Activated naive CD4-positive, alpha-beta T cell treated with anti-CD3 and anti-CD28 coated beads, Interleukin-2, amount 10 ng/mL, durations not matched to agents 7 days and 5 days (primary cell): Measurements from ENCODE around the gene UBR1.
A peak's percentile ranks its signal among the peaks of the same experiment; 100 is the strongest.
"Not testable (repeated sequence)": the region's sequence is repeated elsewhere in the genome, so short reads cannot be mapped to it uniquely, and the experiment has no call there.

Experiments used
- CTCF ChIA-PET: fragments of 350-600 bp; sonication (Branson Sonifier 250); formaldehyde crosslinking; loops from one replicate; lab custom pipeline; 2021; ENCODE audit warnings: antibody characterized with exemption; lab: Charles Lee
- DNase-seq: peaks from one replicate; pipeline ENCODE4 v3.0.0-alpha.2; 2020
- H3K27ac Mint-ChIP-seq: one replicate; pipeline ENCODE4 v1.8.0; 2021; ENCODE audit warnings: mild to moderate bottlenecking, moderate library complexity, mixed read lengths
- H3K27me3 Mint-ChIP-seq: one replicate; pipeline ENCODE4 v1.8.0; 2021; ENCODE audit warnings: mild to moderate bottlenecking, mixed read lengths
- H3K36me3 Mint-ChIP-seq: one replicate; pipeline ENCODE4 v1.8.0; 2021; ENCODE audit warnings: mixed read lengths
- H3K4me1 Mint-ChIP-seq: one replicate; pipeline ENCODE4 v1.8.0; 2021; ENCODE audit warnings: mixed read lengths
- H3K4me3 Mint-ChIP-seq: one replicate; pipeline ENCODE4 v1.8.0; 2021; ENCODE audit warnings: mild to moderate bottlenecking, moderate library complexity, mixed read lengths
- H3K9me3 Mint-ChIP-seq: one replicate; pipeline ENCODE4 v1.8.0; 2021; ENCODE audit warnings: mixed read lengths

Gene UBR1

DNA sequence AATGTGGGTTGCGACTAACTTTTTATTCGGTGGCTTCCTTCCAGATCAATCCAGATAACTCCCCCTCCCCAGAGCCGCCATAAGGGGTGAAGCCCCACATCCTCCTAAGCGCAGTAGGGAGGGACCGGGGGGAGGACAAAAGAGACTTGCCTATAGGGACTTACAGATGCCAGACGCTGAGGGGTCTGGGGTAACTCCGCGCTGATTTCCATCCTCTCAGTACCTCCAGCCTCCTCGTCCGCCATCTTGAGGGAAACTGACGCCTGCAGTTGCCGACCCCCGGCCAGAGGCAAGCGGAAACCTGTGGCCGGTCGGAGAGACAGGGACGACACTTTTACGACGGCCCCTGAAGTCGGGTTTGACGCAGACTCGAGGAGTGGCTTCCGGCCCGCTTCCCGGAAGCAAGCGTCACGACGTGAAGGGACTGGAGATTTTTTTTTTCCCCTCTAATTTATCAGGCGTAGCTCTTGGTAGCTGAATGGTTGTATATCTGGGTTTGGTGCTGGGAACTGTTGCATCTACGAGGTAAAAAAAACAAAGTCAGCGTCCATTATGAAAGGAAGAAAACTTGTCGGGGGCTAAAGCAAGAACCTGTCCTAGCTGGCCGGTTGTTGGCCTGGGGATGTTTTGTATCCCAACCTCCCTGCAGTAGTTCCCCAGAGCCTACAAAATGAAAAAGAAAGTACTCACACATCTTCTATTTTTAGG lies at the start of gene UBR1:
TSS of gene UBR1 (minus strand) at position 261 of the 708 bp plus-strand sequence. CDS start at position 245, 16 bp downstream.
- CTCF ChIA-PET = interaction anchor here (0.9 to 1.0 kb wide), 2 partner anchors 78 to 82 kb away, joined by 3 read pairs; no protein-coding TSS in a partner anchor
- peaks cover 38% of the 10 kb centered on the region for H3K36me3 Mint-ChIP-seq
- H3K4me1 Mint-ChIP-seq = peaks cover 47% of the 10 kb centered on the region
- peak within 1 kb of the TSS; percentile 84 for H3K4me3 Mint-ChIP-seq
- H3K27me3 Mint-ChIP-seq = peaks cover 4% of the 10 kb centered on the region
- H3K27ac Mint-ChIP-seq = peak within 1 kb of the TSS; percentile 97
- DNase-seq = peak; percentile 93
- H3K9me3 Mint-ChIP-seq = no peaks in the 10 kb centered on the region

DNA sequence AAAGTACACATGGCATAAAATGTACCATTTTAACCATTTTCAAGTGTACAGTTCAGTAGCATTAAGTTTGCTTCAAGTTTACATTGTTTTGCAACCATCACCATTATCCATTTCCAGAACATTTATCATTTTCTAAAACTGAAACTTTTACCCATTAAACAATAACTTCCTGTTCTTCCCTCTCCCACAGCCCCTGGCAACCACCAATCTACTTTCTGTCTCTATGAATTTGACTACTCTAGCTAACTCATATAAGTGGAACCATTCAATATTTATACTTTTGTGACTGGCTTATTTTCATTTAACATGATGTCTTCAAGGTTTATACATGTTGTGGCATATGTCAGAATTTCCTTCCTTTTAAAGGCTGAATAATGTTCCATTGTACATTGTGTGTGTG lies 47.4 kb upstream of the UBR1 start:
- CTCF ChIA-PET = no interaction called here
- Mint-ChIP-seq H3K27ac (no peak overlapping the region), H3K4me1 (peaks cover 24% of the 10 kb centered on the region), H3K27me3 (no peaks in the 10 kb centered on the region), H3K9me3 (no peaks in the 10 kb centered on the region), H3K36me3 (peaks cover 45% of the 10 kb centered on the region), H3K4me3 (no peak overlapping the region)
- DNase-seq = no peak

DNA sequence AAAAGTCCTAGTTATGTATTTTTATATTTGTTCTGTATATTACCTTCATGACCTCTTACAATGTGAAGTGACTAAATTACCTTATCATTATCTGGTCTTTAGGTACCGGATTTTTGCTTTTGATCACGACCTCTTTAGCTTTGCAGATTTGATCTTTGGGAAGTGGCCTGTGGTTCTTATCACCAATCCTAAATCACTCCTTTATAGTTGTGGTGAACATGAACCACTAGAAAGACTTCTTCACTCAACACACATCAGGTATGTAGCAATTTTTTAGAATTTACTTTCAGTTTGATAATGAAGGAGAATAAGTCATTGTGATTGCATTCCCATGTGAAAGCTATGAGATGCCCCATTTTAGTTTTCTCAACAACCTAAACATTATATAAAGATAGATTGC lies 45.9 kb upstream of the UBR1 start:
- DNase-seq = peak; percentile 23
- H3K4me3 Mint-ChIP-seq = no peak overlapping the region
- H3K27me3 Mint-ChIP-seq = no peaks in the 10 kb centered on the region
- H3K27ac Mint-ChIP-seq = peak overlapping the region; percentile 43
- H3K9me3 Mint-ChIP-seq = no peaks in the 10 kb centered on the region
- peaks cover 37% of the 10 kb centered on the region for H3K36me3 Mint-ChIP-seq
- peaks cover 24% of the 10 kb centered on the region for H3K4me1 Mint-ChIP-seq
- CTCF ChIA-PET = no interaction called here

DNA sequence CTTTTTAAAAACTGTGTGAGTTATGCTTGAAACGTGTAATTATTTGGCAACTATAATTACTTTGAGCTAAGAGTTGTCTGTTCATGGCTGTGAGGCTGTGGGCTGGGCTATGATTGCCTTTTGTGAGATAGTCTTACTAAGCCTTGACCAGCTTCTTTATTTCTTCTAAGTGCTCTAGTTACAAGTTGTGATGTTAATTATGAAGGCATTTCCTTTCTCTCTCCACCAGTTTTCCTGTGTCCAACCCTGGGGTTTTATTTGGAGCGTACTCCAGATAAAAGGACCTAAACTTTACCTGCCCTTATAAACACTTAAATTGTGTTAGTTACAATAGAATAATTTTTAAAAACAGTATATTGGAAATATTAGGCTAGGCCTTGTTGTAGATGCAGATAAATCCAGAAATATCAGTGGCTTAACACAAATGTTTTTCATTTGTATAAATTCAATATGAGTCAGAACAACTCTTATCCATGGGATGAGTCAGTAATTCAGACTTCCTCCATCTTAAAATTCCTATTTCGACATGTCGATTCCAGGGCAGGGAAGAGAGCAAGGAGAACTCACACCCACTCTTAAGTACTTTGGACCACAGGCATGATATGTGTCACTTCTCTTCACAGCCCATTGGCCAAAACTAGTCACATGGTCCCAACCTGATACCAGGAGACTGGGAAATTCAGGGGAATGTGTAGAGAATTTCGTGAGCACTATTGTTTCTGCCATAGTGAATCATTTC lies 44.5 kb upstream of the UBR1 start:
- CTCF ChIA-PET = no interaction called here

DNA sequence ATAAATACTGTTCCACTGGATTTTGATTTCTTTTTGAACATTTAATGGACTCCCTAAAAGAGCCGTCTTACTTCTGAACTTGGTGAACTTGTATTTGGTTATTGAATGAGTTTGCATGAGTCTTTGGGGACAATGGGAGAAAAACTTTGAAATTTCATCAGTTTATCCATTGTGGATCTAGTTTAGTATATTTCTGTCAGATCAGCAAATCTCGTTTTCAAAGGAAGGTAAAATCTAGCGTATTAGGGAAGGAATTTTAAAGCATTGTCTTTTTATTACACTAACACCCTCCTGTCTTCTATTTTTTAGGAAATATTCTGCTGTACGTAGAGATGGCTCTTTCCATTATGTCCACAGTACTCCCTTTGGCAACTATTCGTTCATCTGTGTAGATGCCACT lies 40.3 kb upstream of the UBR1 start:
- CTCF ChIA-PET = no interaction called here
- DNase-seq = no peak
- H3K36me3 Mint-ChIP-seq = peaks cover 43% of the 10 kb centered on the region
- H3K9me3 Mint-ChIP-seq = no peaks in the 10 kb centered on the region
- no peak overlapping the region for H3K4me3 Mint-ChIP-seq
- no peaks in the 10 kb centered on the region for H3K27me3 Mint-ChIP-seq
- no peak overlapping the region for H3K27ac Mint-ChIP-seq
- H3K4me1 Mint-ChIP-seq = peaks cover 19% of the 10 kb centered on the region

More for the DNA sequence above, 44.5 kb upstream of the UBR1 start:
- Mint-ChIP-seq H3K4me1 (peaks cover 24% of the 10 kb centered on the region), H3K9me3 (no peaks in the 10 kb centered on the region), H3K27me3 (no peaks in the 10 kb centered on the region), H3K27ac (no peak overlapping the region), H3K4me3 (no peak overlapping the region), H3K36me3 (peaks cover 40% of the 10 kb centered on the region)
- no peak for DNase-seq

DNA sequence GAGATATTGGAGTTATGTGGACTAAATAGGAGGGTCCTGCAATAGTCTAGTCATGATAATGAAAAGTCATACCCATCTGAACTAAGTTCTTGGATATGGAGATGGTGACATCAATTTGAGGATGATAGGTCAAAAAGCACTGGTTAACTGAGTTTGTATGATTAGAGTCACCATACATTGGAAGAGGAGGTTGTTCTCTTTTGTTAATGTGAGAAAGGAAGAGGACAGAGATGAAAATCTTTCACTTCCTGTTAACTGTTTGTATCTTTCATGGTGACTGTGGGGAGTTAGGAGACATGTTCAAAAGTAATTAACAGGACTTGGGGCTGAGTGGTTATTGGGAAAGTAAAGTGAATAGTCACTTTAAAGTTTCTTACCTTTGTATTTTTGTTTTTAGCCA lies 38.7 kb upstream of the UBR1 start:
- no peaks in the 10 kb centered on the region for H3K9me3 Mint-ChIP-seq
- H3K36me3 Mint-ChIP-seq = peaks cover 49% of the 10 kb centered on the region
- peaks cover 17% of the 10 kb centered on the region for H3K4me1 Mint-ChIP-seq
- H3K4me3 Mint-ChIP-seq = no peak overlapping the region
- no peak for DNase-seq
- CTCF ChIA-PET = no interaction called here
- no peak overlapping the region for H3K27ac Mint-ChIP-seq
- no peaks in the 10 kb centered on the region for H3K27me3 Mint-ChIP-seq

DNA sequence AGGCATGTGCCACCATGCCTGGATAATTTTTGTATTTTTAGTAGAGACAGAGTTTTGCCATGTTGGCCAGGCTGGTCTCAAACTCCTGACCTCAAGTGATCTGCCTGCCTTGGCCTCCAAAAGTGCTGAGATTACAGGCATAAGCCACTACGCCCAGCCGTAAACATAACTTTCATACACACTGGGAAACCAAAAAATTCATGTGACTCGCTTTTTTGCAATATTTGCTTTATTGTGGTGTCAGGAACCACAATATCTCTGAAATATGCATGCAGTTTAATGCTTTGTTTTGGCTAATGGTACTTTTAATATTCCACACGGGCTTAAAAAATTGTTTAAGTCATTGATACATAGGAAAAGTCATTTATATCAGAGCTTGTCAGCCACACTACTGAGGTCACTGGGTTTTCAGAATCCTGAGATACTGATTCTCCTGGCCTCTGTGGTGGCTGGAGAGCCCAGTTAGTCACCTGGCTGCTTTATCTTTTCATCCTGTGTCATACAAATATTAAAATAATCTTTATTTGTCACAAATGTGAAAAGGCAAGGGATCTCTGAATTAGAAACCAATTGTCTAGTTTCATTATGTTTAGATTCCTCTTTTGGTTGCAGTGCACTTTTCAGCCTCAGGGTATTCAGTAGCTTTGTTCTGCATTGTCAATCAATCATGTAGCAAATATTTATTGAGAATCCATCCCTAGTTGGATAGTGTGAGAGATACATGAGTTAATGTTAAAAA lies 37.5 kb upstream of the UBR1 start:
- Mint-ChIP-seq H3K9me3 (no peaks in the 10 kb centered on the region), H3K27me3 (no peaks in the 10 kb centered on the region), H3K4me1 (peaks cover 17% of the 10 kb centered on the region), H3K36me3 (peaks cover 49% of the 10 kb centered on the region), H3K4me3 (no peak overlapping the region), H3K27ac (no peak overlapping the region)
- DNase-seq = no peak
- CTCF ChIA-PET = no interaction called here

DNA sequence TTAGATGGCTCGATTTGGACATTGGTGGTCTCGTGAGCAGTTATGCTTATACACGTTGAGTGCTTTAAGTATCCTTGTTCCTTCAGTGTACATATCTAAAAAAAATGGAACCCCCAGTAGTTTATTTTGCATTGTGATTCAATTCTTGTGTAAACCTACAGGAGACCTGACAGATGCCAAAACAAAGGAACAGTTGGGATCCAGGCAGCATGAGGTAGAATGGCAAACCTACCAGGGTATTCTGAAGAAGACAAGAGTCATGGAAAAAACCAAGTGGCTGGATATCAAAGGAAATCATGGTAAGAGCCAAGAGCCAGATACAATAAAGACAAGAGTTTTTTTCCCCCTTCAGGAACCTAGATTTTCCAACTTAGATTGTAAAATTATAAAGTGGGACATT lies 29.5 kb upstream of the UBR1 start:
- H3K36me3 Mint-ChIP-seq = peaks cover 29% of the 10 kb centered on the region

DNA sequence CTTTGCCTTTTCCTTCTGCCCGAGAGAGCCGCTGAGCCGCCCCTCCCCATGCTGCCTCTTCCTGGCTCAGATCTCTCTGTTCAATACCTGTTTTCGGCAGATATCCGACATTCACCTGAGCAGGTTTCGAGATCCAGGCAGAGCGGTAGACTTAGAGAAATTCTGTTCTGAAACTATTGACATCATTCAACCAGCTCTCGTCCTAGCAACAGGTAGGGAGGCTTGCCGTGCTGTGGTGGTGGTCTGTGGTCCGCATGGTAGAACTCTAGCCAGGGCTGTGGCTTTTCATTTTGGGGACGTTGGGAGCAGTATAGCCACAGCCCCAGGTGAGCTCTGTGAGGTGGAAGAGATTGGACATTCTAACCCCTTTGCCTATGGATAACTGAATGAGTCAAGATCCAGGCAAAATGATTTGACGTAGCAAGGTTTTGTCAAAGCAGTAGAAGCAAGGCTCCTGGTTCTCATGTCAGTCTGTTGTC lies 28.4 kb upstream of the UBR1 start:
- peak overlapping the region; percentile 86 for H3K27ac Mint-ChIP-seq
- no peak for DNase-seq
- H3K4me1 Mint-ChIP-seq = peaks cover 28% of the 10 kb centered on the region
- peak overlapping the region; percentile 80 for H3K4me3 Mint-ChIP-seq
- H3K9me3 Mint-ChIP-seq = no peaks in the 10 kb centered on the region
- H3K36me3 Mint-ChIP-seq = peaks cover 21% of the 10 kb centered on the region
- H3K27me3 Mint-ChIP-seq = peaks cover 19% of the 10 kb centered on the region
- CTCF ChIA-PET = no interaction called here

More for the DNA sequence above, 29.5 kb upstream of the UBR1 start:
- Mint-ChIP-seq H3K27me3 (peaks cover 8% of the 10 kb centered on the region), H3K4me3 (no peak overlapping the region), H3K4me1 (peaks cover 28% of the 10 kb centered on the region), H3K27ac (no peak overlapping the region), H3K9me3 (no peaks in the 10 kb centered on the region)
- CTCF ChIA-PET = no interaction called here
- no peak for DNase-seq

DNA sequence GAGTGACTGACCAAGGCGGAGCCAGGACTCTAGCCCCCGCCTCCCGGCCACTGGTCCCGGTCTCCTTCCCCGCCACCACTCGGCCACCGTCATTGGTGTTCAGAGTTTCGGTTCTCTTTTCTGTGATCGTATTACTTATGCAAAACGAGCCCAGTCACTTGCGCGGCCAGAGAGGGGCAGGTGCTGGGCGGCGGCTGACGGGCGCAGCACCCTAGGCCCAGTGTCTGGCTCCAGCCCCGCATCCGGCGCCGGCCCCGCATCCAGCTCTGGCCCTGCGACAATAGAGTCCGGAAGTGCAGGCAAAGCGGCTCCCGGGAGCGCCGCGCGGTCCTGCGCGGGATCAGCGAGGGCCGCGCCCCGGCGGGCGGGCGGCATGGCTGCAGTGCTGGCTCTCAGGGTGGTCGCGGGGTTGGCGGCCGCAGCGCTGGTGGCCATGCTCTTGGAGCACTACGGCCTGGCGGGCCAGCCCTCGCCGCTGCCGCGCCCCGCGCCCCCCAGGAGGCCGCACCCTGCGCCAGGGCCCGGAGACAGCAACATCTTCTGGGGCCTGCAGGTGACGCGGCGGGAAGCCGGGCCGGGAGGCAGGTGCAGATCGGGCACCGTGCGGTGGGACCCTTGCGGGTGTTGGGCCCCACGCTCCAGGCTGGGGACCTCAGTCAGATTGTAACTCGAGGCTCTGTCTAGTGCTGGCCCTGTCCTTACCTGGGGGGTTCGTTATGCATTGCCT lies 27.8 kb upstream of the UBR1 start, which contains the start of gene TMEM62:
TSS of gene TMEM62 (plus strand) at position 157 of the 727 bp plus-strand sequence. CDS start at position 374, 217 bp downstream.
- H3K9me3 Mint-ChIP-seq = peaks cover 4% of the 10 kb centered on the region
- H3K4me1 Mint-ChIP-seq = peaks cover 28% of the 10 kb centered on the region
- peak within 1 kb of the TSS; percentile 86 for H3K27ac Mint-ChIP-seq
- peak; percentile 83 for DNase-seq
- H3K4me3 Mint-ChIP-seq = peak within 1 kb of the TSS; percentile 85
- peaks cover 16% of the 10 kb centered on the region for H3K36me3 Mint-ChIP-seq
- CTCF ChIA-PET = no interaction called here
- H3K27me3 Mint-ChIP-seq = peaks cover 19% of the 10 kb centered on the region

DNA sequence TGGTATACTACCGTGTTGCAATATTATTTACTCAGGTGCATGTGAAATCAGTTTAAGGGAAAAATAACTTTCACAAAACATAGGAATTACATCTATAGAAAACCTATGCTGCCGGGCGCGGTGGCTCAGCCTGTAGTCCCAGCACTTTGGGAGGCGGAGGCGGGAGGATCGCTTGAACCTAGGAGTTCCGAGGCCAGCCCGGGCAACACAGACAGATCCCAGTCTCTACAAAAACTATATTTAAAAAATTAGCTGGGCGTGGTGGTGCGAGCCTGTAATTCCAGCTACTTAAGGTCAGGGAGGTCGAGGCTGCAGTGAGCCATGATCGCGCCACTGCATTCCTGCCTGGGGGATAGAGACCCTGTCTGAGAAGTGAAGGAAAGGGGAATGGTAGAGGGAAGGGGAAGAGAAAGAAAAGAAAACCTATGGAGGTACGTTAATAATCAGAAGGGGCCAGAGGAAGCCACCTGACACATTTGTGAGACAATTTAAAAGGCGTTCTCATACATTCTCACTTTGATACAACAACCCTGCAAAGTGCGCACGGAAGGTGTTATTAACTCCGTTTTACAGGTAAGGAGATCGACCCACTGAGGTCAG lies 27.1 kb upstream of the UBR1 start:
- H3K9me3 Mint-ChIP-seq = peaks cover 4% of the 10 kb centered on the region
- peaks cover 10% of the 10 kb centered on the region for H3K36me3 Mint-ChIP-seq
- CTCF ChIA-PET = no interaction called here
- no peak for DNase-seq
- peaks cover 28% of the 10 kb centered on the region for H3K4me1 Mint-ChIP-seq
- peak overlapping the region; percentile 81 for H3K27ac Mint-ChIP-seq
- H3K4me3 Mint-ChIP-seq = peak overlapping the region; percentile 85
- H3K27me3 Mint-ChIP-seq = peaks cover 21% of the 10 kb centered on the region

DNA sequence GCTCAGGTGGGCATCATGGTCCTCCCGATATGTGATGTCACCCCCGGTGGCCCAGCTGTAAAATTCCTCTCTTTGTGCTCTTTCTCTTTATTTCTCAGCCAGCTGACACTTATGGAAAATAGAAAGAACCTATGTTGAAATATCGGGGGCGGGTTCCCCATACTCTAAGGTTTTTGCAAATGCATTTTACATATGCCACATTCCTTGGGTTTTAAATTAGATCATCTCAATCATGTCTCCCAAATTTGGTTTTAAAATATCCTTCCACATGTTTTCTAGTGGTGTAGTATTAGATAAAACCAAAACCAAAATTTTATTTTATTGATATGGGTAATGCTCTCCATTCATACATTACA lies 23.1 kb upstream of the UBR1 start:
- Mint-ChIP-seq H3K9me3 (peaks cover 5% of the 10 kb centered on the region), H3K4me1 (peaks cover 19% of the 10 kb centered on the region), H3K36me3 (peaks cover 2% of the 10 kb centered on the region), H3K27me3 (peaks cover 39% of the 10 kb centered on the region), H3K27ac (no peak overlapping the region), H3K4me3 (no peak overlapping the region)
- CTCF ChIA-PET = no interaction called here
- DNase-seq = no peak

DNA sequence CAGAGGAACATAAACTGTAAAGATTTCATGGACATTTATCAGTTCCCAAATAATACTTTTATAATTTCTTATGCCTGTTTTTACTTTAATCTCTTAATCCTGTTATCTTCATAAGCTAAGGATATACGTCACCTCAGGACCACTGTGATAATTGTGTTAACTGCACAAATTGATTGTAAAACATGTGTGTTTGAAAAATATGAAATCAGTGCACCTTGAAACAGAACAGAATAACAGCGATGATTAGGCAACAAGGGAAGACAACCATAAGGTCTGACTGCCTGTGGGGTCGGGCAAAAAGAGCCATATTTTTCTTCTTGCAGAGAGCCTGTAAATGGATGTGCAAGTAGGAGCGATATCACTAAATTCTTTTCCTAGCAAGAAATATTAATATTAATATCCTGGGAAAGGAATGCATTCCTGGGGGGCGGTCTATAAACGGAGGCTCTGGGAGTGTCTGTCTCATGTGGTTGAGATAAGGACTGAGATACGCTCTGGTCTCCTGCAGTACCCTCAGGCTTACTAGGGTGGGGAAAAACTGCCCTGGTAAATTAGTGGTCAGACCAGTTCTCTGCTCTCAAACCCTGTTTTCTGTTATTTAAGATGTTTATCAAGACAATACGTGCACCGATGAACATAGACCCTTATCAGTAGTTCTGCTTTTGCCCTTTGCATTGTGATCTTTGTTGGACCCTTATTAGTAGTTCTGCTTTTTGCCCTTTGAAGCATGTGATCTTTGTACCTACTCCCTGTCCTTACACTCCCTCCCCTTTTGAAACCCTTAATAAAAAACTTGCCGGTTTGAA lies 22.5 kb upstream of the UBR1 start:
- DNase-seq, H3K27ac Mint-ChIP-seq, H3K36me3 Mint-ChIP-seq, CTCF ChIA-PET, H3K9me3 Mint-ChIP-seq, H3K4me3 Mint-ChIP-seq: not testable (repeated sequence)
- Mint-ChIP-seq H3K4me1 (peaks cover 24% of the 10 kb centered on the region), H3K27me3 (peaks cover 39% of the 10 kb centered on the region)
